A549 treated with AZD9567 at 1 μM for 4 hours (cell line): ENCODE measurements around the gene SLC6A18. TPM values are rescaled to one million over a fixed set of nuclear protein-coding genes. Genes with fewer than 3 reads are reported as not detected.

Source experiments
- total RNA-seq: library from RNA; stranded (reverse); fragments of 200-300 nt; extraction: Qiagen RNA extraction; gene quantifications from 5 replicates; pipeline ENCODE4 v1.2.3, GENCODE V29; 2022; ENCODE audit not compliant: insufficient read depth

SLC6A18 gene, protein sequence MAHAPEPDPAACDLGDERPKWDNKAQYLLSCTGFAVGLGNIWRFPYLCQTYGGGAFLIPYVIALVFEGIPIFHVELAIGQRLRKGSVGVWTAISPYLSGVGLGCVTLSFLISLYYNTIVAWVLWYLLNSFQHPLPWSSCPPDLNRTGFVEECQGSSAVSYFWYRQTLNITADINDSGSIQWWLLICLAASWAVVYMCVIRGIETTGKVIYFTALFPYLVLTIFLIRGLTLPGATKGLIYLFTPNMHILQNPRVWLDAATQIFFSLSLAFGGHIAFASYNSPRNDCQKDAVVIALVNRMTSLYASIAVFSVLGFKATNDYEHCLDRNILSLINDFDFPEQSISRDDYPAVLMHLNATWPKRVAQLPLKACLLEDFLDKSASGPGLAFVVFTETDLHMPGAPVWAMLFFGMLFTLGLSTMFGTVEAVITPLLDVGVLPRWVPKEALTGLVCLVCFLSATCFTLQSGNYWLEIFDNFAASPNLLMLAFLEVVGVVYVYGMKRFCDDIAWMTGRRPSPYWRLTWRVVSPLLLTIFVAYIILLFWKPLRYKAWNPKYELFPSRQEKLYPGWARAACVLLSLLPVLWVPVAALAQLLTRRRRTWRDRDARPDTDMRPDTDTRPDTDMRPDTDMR
- not detected in 5 replicates for total RNA-seq

DNA sequence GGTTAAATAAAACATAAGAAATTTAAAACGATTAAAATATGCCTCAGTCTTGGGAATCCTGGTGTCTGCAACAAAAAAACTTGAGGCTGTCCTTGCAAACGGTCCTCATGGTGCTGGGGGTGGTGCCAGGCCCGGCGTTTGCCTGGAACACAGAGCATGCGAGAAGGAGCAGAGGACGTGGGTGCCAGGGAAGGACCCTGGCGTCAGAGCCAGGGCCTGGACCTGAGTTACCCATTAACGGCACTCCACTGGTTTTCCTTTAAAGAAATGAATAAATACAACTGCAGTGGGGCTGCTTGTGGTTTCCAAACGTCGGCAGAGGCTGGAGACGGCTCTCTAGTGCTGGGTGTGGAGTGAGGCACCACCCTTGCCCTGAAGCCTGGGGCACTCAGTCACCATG, at the start of gene SLC6A18:
Gene SLC6A18, plus strand, starts transcription at position 301 of the 400 bp plus-strand sequence. Its CDS starts 97 bp downstream, at position 398.

DNA sequence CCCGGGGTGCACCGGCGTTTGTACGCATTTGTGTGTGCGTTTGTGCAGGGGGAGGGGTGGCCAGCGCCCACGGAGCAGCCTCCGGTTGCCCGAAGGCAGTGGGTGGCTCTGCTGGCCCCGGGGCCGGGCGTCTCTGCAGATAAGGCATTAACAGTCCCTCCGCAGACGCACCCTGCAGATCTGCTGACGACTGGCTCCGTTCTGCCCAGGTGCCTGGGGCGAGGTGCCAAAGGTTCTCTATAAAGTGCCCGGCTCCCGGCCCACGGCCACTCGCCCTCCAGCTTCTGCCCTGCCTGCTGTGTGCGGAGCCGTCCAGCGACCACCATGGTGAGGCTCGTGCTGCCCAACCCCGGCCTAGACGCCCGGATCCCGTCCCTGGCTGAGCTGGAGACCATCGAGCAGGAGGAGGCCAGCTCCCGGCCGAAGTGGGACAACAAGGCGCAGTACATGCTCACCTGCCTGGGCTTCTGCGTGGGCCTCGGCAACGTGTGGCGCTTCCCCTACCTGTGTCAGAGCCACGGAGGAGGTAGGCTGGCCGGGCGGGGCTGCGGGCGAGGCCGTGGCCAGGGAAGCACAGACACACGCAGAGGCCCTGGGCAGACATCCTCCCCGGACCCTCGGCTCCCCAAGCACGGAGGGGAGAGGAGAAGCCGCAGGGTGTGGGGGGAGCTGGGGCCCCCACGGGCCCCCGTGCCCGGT, 23.7 kb upstream of the SLC6A18 start, which contains the start of gene SLC6A19:
Gene SLC6A19, plus strand, starts transcription at position 269 of the 699 bp plus-strand sequence. Its CDS starts 56 bp downstream, at position 325.

DNA sequence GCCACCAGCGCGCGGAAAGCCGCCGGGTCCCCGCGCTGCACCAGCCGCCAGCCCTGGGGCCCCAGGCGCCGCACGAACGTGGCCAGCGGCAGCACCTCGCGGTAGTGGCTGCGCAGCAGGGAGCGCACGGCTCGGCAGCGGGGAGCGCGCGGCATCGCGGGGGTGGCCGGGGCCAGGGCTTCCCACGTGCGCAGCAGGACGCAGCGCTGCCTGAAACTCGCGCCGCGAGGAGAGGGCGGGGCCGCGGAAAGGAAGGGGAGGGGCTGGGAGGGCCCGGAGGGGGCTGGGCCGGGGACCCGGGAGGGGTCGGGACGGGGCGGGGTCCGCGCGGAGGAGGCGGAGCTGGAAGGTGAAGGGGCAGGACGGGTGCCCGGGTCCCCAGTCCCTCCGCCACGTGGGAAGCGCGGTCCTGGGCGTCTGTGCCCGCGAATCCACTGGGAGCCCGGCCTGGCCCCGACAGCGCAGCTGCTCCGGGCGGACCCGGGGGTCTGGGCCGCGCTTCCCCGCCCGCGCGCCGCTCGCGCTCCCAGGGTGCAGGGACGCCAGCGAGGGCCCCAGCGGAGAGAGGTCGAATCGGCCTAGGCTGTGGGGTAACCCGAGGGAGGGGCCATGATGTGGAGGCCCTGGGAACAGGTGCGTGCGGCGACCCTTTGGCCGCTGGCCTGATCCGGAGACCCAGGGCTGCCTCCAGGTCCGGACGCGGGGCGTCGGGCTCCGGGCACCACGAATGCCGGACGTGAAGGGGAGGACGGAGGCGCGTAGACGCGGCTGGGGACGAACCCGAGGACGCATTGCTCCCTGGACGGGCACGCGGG, 69.9 kb downstream of the SLC6A18 start, which contains the start of gene TERT:
Gene TERT, minus strand, starts transcription at position 234 of the 815 bp plus-strand sequence. Its CDS starts 79 bp downstream, at position 155.

Other genes starting within 250 kb of the SLC6A18 start
- 20.8 to 25.0 TPM (median 22.9 TPM) in 5 replicates for gene NKD2, start 216.6 kb upstream of the SLC6A18 start, total RNA-seq
- 19.2 to 33.2 TPM (median 32.7 TPM) in 5 replicates for gene SLC12A7, start 113.3 kb upstream of the SLC6A18 start, total RNA-seq
- gene SLC6A19, start 23.8 kb upstream of the SLC6A18 start, total RNA-seq, result 0.20 to 0.24 TPM (median 0.22 TPM) in 4 of 5 replicates, not detected in the other
- 2.7 to 7.3 TPM (median 3.6 TPM) in 5 replicates for gene TERT, start 69.7 kb downstream of the SLC6A18 start, total RNA-seq
- 152 to 177 TPM (median 163 TPM) in 5 replicates for gene CLPTM1L, start 119.7 kb downstream of the SLC6A18 start, total RNA-seq
- gene SLC6A3, start 220.1 kb downstream of the SLC6A18 start, total RNA-seq, result 0.51 to 0.57 TPM (median 0.54 TPM) in 4 of 5 replicates, not detected in the other